Amygdala (tissue), 56 donors: ENCODE results near the gene PFN1.

ENCODE experiments used
- DNase-seq, 56 donors: peaks; one replicate each; lab custom pipeline; 2025; lab: John Stamatoyannopoulos, UW

Gene PFN1

DNA sequence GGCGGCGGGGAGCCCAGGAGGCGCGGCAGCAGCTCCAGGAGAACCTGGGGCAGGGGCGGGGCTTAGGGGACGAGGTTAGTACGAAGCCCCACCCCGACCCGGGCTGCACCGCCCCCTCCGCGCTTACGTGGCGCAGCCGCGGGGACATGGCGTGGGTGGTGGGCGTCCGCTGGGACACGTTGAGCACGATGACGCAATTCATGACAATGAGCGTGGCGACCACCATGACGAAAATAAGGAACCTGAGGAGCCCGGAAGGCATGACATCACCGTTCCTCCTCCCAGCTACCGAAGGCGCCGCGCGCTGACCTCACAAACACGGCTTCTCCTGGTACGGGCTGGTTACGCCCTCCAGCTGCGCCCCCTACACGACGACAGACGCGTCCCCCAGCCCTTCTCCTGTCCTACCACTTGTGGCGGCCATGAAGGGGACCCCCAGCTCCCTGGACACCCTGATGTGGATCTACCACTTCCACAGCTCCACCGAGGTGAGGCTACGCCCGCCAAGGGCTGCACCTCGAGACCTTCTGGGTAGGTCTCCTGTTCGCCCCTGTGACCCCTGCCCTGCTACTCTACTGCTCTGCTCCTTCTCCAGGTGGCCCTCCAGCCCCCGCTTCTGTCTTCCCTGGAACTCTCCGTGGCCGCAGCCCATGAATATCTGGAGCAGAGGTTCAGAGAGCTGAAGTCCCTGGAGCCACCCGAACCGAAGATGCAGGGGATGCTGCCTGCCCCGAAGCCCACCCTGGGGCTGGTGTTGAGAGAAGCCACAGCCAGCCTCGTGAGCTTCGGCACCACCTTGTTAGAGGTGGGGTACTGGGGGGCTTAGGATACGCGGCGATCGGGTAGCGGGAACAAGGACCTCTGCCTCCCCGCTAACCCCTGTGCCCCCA is 48.7 kb downstream of the PFN1 start, which contains the start of gene C17orf107:
C17orf107 (plus strand) TSS at position 196 of the 890 bp plus-strand sequence; CDS start at position 423, 227 bp downstream.
- DNase-seq, result peak in 35 of 56 donors; percentile 9 to 78 (median 53)

DNA sequence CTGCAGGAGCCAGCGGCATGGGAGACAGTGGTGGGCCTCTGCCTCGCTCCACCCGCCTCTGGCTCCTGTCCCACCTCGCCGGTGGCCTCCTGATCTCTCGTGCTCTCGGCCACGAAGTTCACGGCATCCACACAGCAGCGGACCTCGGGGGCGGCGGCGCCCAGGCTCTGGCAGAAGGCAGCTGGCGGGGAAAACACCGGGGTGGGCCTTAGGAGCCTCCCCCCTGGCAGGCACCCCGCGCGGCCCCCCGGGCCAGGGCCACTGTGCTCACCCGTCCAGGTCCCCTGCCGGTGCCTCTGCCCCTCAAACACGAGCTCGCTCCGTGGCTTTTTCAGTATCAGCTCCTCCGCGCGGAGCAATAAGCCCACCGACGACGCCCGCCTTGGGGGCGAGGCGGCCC is 49.4 kb downstream of the PFN1 start:
- no peak for DNase-seq

DNA sequence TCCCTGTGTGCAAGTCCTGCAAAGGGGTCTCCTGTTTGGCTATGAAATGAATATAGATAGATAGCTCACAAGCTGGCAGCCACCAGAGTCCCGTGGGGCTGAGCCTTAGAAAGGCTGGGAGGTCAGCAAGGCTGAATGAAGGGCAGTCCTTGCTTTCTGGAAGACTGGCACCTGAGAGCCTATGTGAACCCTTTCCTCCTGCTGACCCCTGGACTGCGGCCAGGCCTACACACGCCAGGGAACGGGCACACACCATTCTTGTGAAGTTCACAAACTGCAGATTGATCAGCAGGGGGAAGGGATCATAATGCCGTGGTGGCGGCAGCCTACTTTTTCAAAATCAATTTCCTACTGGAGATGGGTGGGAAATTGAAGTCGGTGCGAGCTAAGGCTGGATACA is 50.0 kb downstream of the PFN1 start:
- no peak for DNase-seq

DNA sequence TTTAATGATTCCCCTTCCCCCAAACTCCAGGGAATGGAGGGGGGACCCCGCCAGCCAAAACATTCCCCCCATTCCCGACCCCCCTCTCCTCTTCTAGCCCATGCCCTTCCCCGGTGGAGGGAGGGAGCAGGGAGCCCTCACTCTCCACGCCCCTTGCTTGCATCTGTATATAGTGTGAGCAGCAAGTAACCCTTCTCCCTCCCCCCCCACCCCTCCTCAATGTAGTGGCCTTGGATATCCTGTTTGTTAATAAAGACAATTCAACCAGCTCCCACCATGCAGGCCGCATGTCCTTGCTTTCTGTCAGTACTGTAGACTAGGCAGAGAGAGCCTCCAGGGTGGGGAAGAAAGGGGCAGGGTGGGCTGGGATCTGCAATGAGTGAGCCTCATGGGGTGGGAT is 50.5 kb downstream of the PFN1 start:
- DNase-seq, result no peak

DNA sequence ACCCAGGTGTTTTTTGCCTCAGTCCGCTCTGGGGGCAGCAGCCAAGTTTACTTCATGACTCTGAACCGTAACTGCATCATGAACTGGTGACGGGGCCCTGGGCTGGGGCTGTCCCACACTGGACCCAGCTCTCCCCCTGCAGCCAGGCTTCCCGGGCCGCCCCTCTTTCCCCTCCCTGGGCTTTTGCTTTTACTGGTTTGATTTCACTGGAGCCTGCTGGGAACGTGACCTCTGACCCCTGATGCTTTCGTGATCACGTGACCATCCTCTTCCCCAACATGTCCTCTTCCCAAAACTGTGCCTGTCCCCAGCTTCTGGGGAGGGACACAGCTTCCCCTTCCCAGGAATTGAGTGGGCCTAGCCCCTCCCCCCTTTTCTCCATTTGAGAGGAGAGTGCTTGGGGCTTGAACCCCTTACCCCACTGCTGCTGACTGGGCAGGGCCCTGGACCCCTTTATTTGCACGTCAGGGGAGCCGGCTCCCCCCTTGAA is 51.1 kb downstream of the PFN1 start:
- peak in 1 of 56 donors; percentile 21 for DNase-seq

DNA sequence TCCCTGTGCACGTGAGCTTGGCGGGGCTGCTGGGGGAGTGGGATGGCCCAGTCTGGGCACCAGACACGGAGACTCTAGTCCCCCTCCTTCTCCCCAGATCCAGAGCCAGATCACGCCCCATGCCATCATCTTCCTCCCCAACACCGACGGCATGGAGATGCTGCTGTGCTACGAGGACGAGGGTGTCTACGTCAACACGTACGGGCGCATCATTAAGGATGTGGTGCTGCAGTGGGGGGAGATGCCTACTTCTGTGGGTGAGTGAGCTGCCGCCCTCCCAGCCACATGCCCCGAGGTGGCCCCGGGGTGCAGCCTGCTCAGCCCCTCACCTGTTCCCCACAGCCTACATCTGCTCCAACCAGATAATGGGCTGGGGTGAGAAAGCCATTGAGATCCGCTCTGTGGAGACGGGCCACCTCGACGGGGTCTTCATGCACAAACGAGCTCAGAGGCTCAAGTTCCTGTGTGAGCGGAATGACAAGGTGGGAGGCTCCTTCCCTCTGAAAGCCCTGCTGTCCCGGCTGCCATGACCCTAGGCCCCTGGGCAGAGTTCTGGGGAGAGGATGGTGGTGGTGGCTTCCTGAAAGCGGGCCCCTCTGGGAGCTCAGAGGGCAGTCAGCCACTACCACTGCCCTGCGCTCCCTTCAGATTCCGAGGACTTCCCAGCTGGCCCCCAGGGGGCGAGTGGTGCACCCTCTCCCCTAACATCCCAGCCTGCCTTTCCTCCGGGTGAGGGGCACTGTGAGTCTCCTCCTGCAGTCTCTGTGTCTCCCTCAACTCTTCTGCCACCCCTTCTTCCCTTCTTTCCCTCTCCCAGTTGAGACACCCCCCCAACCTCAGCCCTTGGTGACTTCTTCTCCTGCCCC is 51.8 kb downstream of the PFN1 start:
- DNase-seq, result no peak

DNA sequence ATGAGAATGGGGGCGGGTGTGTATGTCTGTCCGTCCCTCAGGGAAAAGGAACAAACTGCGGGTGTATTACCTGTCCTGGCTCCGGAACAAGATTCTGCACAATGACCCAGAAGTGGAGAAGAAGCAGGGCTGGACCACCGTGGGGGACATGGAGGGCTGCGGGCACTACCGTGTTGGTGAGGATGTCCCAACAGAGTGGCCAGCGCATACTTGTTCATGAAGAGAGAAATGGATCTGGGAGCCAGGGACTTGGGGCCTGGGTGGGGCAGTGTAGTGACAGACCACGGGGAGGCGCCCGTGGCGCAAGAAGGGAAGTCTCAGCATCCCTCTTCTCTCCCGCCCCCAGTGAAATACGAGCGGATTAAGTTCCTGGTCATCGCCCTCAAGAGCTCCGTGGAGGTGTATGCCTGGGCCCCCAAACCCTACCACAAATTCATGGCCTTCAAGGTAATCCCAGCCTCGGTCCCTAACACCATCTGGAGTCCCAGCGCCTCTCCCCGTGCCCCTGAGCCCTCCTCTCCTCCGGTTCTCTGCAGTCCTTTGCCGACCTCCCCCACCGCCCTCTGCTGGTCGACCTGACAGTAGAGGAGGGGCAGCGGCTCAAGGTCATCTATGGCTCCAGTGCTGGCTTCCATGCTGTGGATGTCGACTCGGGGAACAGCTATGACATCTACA is 52.5 kb downstream of the PFN1 start:
- no peak for DNase-seq
